Measurements from ENCODE around the gene CD164. TPM values are rescaled to one million over a fixed set of nuclear protein-coding genes. Genes with fewer than 3 reads are reported as not detected.

CD164 gene
- total and polyA plus RNA-seq, 2 of the 13 experiments (the other 11 are each of a cell fraction or from before 2014, with no cell fraction given), result 222 to 293 TPM

- Histone ChIP-seq H4K20me1 (ENCODE audit: insufficient read depth, low read length) (0 out of 2 replicates have a peak, but pooled peaks cover 6% of the 10 kb centered on the region), H3K27me3 (ENCODE audit: control insufficient read depth in 1 of 2, insufficient read depth in 2 of 2, low read length in 2 of 2) (no peaks in the 10 kb centered on the region), H3K4me2 (ENCODE audit: low read depth, low read length) (no peak overlapping the region), H3K4me3 (replicated peaks in 1 of 3; ENCODE audit: insufficient read depth in 1 of 3, low read depth in 2 of 3, low read length in 3 of 3) (no peak overlapping the region), H2AFZ (ENCODE audit: low read length) (no peak overlapping the region), H3K79me2 (ENCODE audit: insufficient read depth, low read length) (no peaks in the 10 kb centered on the region), H3K4me1 (ENCODE audit: insufficient read depth, low read length) (no peaks in the 10 kb centered on the region), H3K9me3 (ENCODE audit: low read length) (peaks cover 17% of the 10 kb centered on the region), H3K9ac (ENCODE audit: insufficient read depth, low read depth, low read length) (no peak overlapping the region), H3K36me3 (replicated peaks in 1 of 2; ENCODE audit: control insufficient read depth in 1 of 2, insufficient read depth in 2 of 2, low read length in 2 of 2) (peaks cover 3 to 31% of the 10 kb centered on the region in 2 experiments), H3K27ac (ENCODE audit: extremely low read length, insufficient read depth, low read length) (no peak overlapping the region)
- ChIA-PET CTCF (ENCODE audit: low intra/inter-chr PET ratio, low total read pairs) (no interaction called here), POLR2A (no interaction called here)
- no peak for DNase-seq (ENCODE audit: low spot score)
- no peak for ATAC-seq
- no peak for TF ChIP-seq ZNF253 (CRISPR knock-in tag; IDR thresholded peaks at IDR 0.05; ENCODE audit: borderline replicate concordance)
- TF ChIP-seq HNF1B (CRISPR knock-in tag; IDR thresholded peaks at IDR 0.05), result no peak
- no peak for TF ChIP-seq FOXA1 (IDR thresholded peaks at IDR 0.05)
- TF ChIP-seq FOXA1 (CRISPR knock-in tag; IDR thresholded peaks at IDR 0.05), result no peak
- no peak for TF ChIP-seq HMG20A (CRISPR knock-in tag; IDR thresholded peaks at IDR 0.05; ENCODE audit: borderline replicate concordance)
- TF ChIP-seq ZMYM3 (CRISPR knock-in tag; IDR thresholded peaks at IDR 0.05), result no peak
- TF ChIP-seq NR0B2 (CRISPR knock-in tag; IDR thresholded peaks at IDR 0.05), result no peak
- TF ChIP-seq SOX6 (IDR thresholded peaks at IDR 0.05), result no peak
- TF ChIP-seq SOX6 (CRISPR knock-in tag; IDR thresholded peaks at IDR 0.05), result no peak
- TF ChIP-seq HMGXB3 (CRISPR knock-in tag; IDR thresholded peaks at IDR 0.05; ENCODE audit: borderline replicate concordance), result no peak
- no peak for TF ChIP-seq IRF9 (CRISPR knock-in tag; IDR thresholded peaks at IDR 0.05; ENCODE audit: borderline replicate concordance)
- in situ Hi-C loops (cut with HindIII; ENCODE audit: extremely low pct_ligation_motif_present, low pct_unique_long_range_greater_than_20kb), result no loop called here
- BruUV-seq (replicated peaks), result no TSS peak
- no peak for FAIRE-seq
- intact Hi-C loops (cut with micrococcal nuclease; ENCODE audit: unreplicated experiment), result no loop called here
Observed at GRCh38 chr6:109358204-109358603, 24.1 kb downstream of the CD164 start.

Measured in HepG2 (cell line).